CD4-positive, alpha-beta memory T cell (primary cell): ENCODE data around the gene LPAR4. TPM values are rescaled to one million over a fixed set of nuclear protein-coding genes. Genes with fewer than 3 reads are reported as not detected.

Experiments used
- CTCF ChIA-PET: fragments of 350-600 bp; sonication (Branson Sonifier 250); formaldehyde crosslinking; loops from one replicate; lab custom pipeline; 2021; ENCODE audit warnings: inconsistent platforms; ENCODE audit not compliant: partially characterized antibody; lab: Charles Lee
- POLR2A ChIA-PET: fragments of 350-600 bp; sonication (Branson Sonifier 250); formaldehyde crosslinking; loops from one replicate; lab custom pipeline; 2021; ENCODE audit not compliant: partially characterized antibody; lab: Charles Lee
- DNase-seq, 5 donors: peaks; one replicate each; pipeline versions ENCODE4 v3.0.0 to v3.0.0-alpha.2; 2020 to 2022; ENCODE audit warnings: mixed read lengths in 1 of 5
- H3K27ac ChIP-seq: one replicate; pipeline ENCODE4 v1.7.0; 2013; ENCODE audit warnings: low read depth, low read length
- H3K27me3 ChIP-seq: 2 replicates; pipeline ENCODE4 v1.7.0; 2013; ENCODE audit warnings: mild to moderate bottlenecking, low read length, moderate library complexity; ENCODE audit not compliant: insufficient read depth
- H3K36me3 ChIP-seq: 2 replicates; pipeline ENCODE4 v1.7.0; 2013; ENCODE audit warnings: mild to moderate bottlenecking, low read length, moderate library complexity; ENCODE audit not compliant: insufficient read depth
- H3K4me1 ChIP-seq: 2 replicates; pipeline ENCODE4 v1.7.0; 2013; ENCODE audit warnings: mild to moderate bottlenecking, low read length, moderate library complexity; ENCODE audit not compliant: insufficient read depth
- H3K4me3 ChIP-seq, 2 donors: one replicate each; pipeline ENCODE4 v1.7.0; 2013; ENCODE audit warnings: low read length in 2 of 2, mild to moderate bottlenecking in 1 of 2
- H3K9me3 ChIP-seq, 2 donors: one replicate each; pipeline ENCODE4 v1.7.0; 2013; ENCODE audit warnings: low read length in 2 of 2, control low read depth in 1 of 2; ENCODE audit not compliant: control insufficient read depth in 1 of 2
- H3K27ac Mint-ChIP-seq, 7 donors: one replicate each; pipeline ENCODE4 v1.8.0; 2020 to 2021; ENCODE audit warnings: mixed read lengths in 7 of 7, mild to moderate bottlenecking in 6 of 7, inconsistent platforms in 3 of 7, moderate library complexity in 3 of 7
- H3K27me3 Mint-ChIP-seq, 2 donors: one replicate each; pipeline ENCODE4 v1.8.0; 2020 to 2021; ENCODE audit warnings: mixed read lengths in 2 of 2
- H3K36me3 Mint-ChIP-seq, 2 donors: one replicate each; pipeline ENCODE4 v1.8.0; 2020 to 2021; ENCODE audit warnings: mixed read lengths in 2 of 2, inconsistent platforms in 1 of 2, mild to moderate bottlenecking in 1 of 2
- H3K4me1 Mint-ChIP-seq, 4 donors: one replicate each; pipeline ENCODE4 v1.8.0; 2020 to 2021; ENCODE audit warnings: mixed read lengths in 4 of 4, mild to moderate bottlenecking in 1 of 4
- H3K4me3 Mint-ChIP-seq, 8 donors: one replicate each; pipeline ENCODE4 v1.8.0; 2020 to 2021; ENCODE audit warnings: mixed read lengths in 8 of 8, mild to moderate bottlenecking in 7 of 8, moderate library complexity in 6 of 8, inconsistent platforms in 3 of 8
- H3K9me3 Mint-ChIP-seq, 8 donors: one replicate each; pipeline ENCODE4 v1.8.0; 2020 to 2021; ENCODE audit warnings: mixed read lengths in 8 of 8, mild to moderate bottlenecking in 5 of 8, inconsistent platforms in 3 of 8, moderate library complexity in 1 of 8
- intact Hi-C: fragments of 100-400 bp; cut with micrococcal nuclease; formaldehyde crosslinking; loops from one replicate; pipeline ENCODE4 v1.15.1; 2023
- polyA plus RNA-seq, 2 donors: library from polyadenylated mRNA; unstranded; fragments of 300-500 nt; fragmentation: Illumina TruSeq; gene quantifications; one replicate each; pipeline ENCODE4 v1.2.3, GENCODE V29; 2021
- total RNA-seq, 2 experiments: library from RNA; stranded (reverse); gene quantifications; one replicate each; pipeline ENCODE4 v1.2.3, GENCODE V29; 2021

The LPAR4 gene
- total and polyA plus RNA-seq, 4 experiments from 2014 or later = not detected

DNA sequence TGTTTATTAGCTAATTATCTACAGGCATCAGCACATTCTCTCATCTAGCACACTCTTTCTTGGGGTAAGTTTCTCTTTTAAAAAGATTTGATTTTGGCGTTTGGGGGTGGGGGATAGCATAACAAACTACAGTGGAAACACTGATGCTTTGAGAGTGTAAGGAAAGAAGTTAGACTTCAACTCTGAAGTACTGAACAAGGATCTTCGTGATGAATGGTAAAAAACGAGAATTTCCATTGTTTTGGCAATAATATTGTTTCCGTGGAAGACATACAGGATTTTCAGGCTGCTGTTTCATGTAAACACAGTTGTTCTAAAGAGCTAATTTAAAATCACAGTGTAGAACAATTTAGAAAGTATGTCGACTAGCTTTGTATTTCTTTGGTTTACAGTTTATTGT, 451 bp downstream of the LPAR4 start:
- H3K9me3 ChIP-seq = no peaks in the 10 kb centered on the region
- no peaks in the 10 kb centered on the region for H3K4me1 ChIP-seq
- no peaks in the 10 kb centered on the region for H3K9me3 Mint-ChIP-seq
- H3K27ac ChIP-seq = no peak overlapping the region
- H3K36me3 Mint-ChIP-seq = no peaks in the 10 kb centered on the region
- no peaks in the 10 kb centered on the region for H3K4me1 Mint-ChIP-seq
- POLR2A ChIA-PET = no interaction called here
- H3K27ac Mint-ChIP-seq = no peak overlapping the region
- CTCF ChIA-PET = no interaction called here
- no peak overlapping the region for H3K4me3 ChIP-seq
- H3K27me3 ChIP-seq = no peaks in the 10 kb centered on the region
- no peak for DNase-seq
- H3K36me3 ChIP-seq = no peaks in the 10 kb centered on the region
- intact Hi-C loops = no loop called here
- H3K27me3 Mint-ChIP-seq = no peaks in the 10 kb centered on the region
- H3K4me3 Mint-ChIP-seq = no peak overlapping the region

- Mint-ChIP-seq H3K4me1 (no peaks in the 10 kb centered on the region), H3K27me3 (no peaks in the 10 kb centered on the region), H3K27ac (no peak overlapping the region), H3K9me3 (no peaks in the 10 kb centered on the region), H3K4me3 (no peak overlapping the region), H3K36me3 (no peaks in the 10 kb centered on the region)
- POLR2A ChIA-PET = no interaction called here
- H3K36me3 ChIP-seq = no peaks in the 10 kb centered on the region
- no peak overlapping the region for H3K4me3 ChIP-seq
- intact Hi-C loops = no loop called here
- CTCF ChIA-PET = no interaction called here
- H3K9me3 ChIP-seq = no peaks in the 10 kb centered on the region
- DNase-seq = no peak
- no peaks in the 10 kb centered on the region for H3K27me3 ChIP-seq
- no peaks in the 10 kb centered on the region for H3K4me1 ChIP-seq
- no peak overlapping the region for H3K27ac ChIP-seq
Measured at GRCh38 chrX:78748846-78749245, 1.3 kb downstream of the LPAR4 start.

DNA sequence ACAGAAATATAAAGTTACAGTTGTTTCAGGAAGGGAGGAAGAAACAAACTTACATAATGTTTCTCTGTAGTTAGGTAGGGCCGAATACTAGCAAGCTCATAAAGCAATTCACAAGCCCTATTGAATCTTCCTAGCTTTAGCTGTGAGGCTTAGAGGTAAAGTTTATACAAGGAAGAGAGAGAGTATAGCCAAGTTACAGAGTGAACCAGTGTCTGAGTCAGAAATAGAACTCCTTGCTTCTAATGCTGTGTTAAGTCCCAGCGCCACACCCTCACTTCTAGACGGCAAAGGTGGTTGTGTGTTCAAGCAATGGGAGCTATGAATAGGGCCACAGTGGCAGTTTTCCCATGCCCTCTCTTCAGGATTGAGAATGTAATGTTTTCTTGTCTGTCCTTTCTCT, 6.1 kb downstream of the LPAR4 start:
- Histone ChIP-seq H3K27ac (no peak overlapping the region), H3K27me3 (no peaks in the 10 kb centered on the region), H3K9me3 (no peaks in the 10 kb centered on the region), H3K4me3 (no peak overlapping the region), H3K4me1 (no peaks in the 10 kb centered on the region), H3K36me3 (no peaks in the 10 kb centered on the region)
- no peaks in the 10 kb centered on the region for H3K4me1 Mint-ChIP-seq
- intact Hi-C loops = no loop called here
- ChIA-PET CTCF (no interaction called here), POLR2A (no interaction called here)
- DNase-seq = no peak
- H3K36me3 Mint-ChIP-seq = no peaks in the 10 kb centered on the region
- H3K4me3 Mint-ChIP-seq = no peak overlapping the region
- no peak overlapping the region for H3K27ac Mint-ChIP-seq
- H3K9me3 Mint-ChIP-seq = no peaks in the 10 kb centered on the region
- no peaks in the 10 kb centered on the region for H3K27me3 Mint-ChIP-seq

DNA sequence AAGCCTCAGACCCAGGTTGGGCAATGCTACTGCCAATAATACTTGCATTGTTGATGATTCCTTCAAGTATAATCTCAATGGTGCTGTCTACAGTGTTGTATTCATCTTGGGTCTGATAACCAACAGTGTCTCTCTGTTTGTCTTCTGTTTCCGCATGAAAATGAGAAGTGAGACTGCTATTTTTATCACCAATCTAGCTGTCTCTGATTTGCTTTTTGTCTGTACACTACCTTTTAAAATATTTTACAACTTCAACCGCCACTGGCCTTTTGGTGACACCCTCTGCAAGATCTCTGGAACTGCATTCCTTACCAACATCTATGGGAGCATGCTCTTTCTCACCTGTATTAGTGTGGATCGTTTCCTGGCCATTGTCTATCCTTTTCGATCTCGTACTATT, 7.4 kb downstream of the LPAR4 start:
- intact Hi-C loops = no loop called here
- POLR2A ChIA-PET = no interaction called here

DNA sequence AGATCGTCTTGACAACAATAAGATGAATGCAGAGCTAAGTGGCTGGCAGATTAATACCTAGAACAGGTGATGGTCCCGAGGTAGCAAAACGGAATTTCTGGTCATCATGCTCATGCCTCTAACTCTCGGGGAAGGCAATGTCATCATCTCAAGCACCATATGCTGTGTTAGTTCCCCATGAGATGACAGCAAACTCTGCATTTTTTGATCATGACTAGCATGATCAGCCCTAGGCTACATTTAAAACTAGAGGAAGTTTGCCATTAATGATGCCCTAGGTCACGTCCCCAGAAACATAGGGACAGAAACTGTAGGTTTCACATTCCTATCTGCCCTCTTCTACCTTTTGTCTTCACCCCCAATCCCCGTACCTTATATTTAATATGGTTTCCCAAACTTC, 11.6 kb downstream of the LPAR4 start:
- Mint-ChIP-seq H3K36me3 (no peaks in the 10 kb centered on the region), H3K4me3 (no peak overlapping the region), H3K9me3 (peaks cover 0 to 7% (median 0%) of the 10 kb centered on the region in 8 donors), H3K4me1 (peaks cover 0 to 6% (median under 1%) of the 10 kb centered on the region in 4 donors), H3K27me3 (no peaks in the 10 kb centered on the region), H3K27ac (no peak overlapping the region)
- no peak for DNase-seq
- H3K27ac ChIP-seq = no peak overlapping the region
- intact Hi-C loops = no loop called here
- no peaks in the 10 kb centered on the region for H3K9me3 ChIP-seq
- no peak overlapping the region for H3K4me3 ChIP-seq
- H3K4me1 ChIP-seq = no peaks in the 10 kb centered on the region
- ChIA-PET CTCF (no interaction called here), POLR2A (no interaction called here)
- H3K27me3 ChIP-seq = no peaks in the 10 kb centered on the region
- no peaks in the 10 kb centered on the region for H3K36me3 ChIP-seq

More for the DNA sequence above, 7.4 kb downstream of the LPAR4 start:
- Histone ChIP-seq H3K27me3 (no peaks in the 10 kb centered on the region), H3K4me3 (no peak overlapping the region), H3K9me3 (no peaks in the 10 kb centered on the region), H3K27ac (no peak overlapping the region), H3K36me3 (no peaks in the 10 kb centered on the region), H3K4me1 (no peaks in the 10 kb centered on the region)
- Mint-ChIP-seq H3K4me3 (no peak overlapping the region), H3K27ac (no peak overlapping the region), H3K27me3 (no peaks in the 10 kb centered on the region), H3K36me3 (no peaks in the 10 kb centered on the region), H3K9me3 (no peaks in the 10 kb centered on the region), H3K4me1 (no peaks in the 10 kb centered on the region)
- DNase-seq = no peak
- CTCF ChIA-PET = no interaction called here

- H3K27ac Mint-ChIP-seq = no peak overlapping the region
Measured at GRCh38 chrX:78769101-78769755, 21.7 kb downstream of the LPAR4 start.

GRCh38 chrX:78769946-78770345, 22.4 kb downstream of the LPAR4 start:
- Histone ChIP-seq H3K36me3 (no peaks in the 10 kb centered on the region), H3K27ac (no peak overlapping the region), H3K9me3 (no peaks in the 10 kb centered on the region), H3K4me3 (no peak overlapping the region), H3K4me1 (no peaks in the 10 kb centered on the region), H3K27me3 (no peaks in the 10 kb centered on the region)
- Mint-ChIP-seq H3K9me3 (no peaks in the 10 kb centered on the region), H3K36me3 (no peaks in the 10 kb centered on the region), H3K4me1 (no peaks in the 10 kb centered on the region), H3K4me3 (no peak overlapping the region), H3K27ac (no peak overlapping the region), H3K27me3 (no peaks in the 10 kb centered on the region)
- DNase-seq = no peak
- CTCF ChIA-PET = no interaction called here
- intact Hi-C loops = no loop called here
- POLR2A ChIA-PET = no interaction called here

More at GRCh38 chrX:78769101-78769755, 21.7 kb downstream of the LPAR4 start:
- DNase-seq = no peak
- no peaks in the 10 kb centered on the region for H3K36me3 ChIP-seq
- no peak overlapping the region for H3K27ac ChIP-seq
- Mint-ChIP-seq H3K4me1 (no peaks in the 10 kb centered on the region), H3K36me3 (no peaks in the 10 kb centered on the region), H3K9me3 (no peaks in the 10 kb centered on the region), H3K4me3 (no peak overlapping the region), H3K27me3 (no peaks in the 10 kb centered on the region)
- H3K9me3 ChIP-seq = no peaks in the 10 kb centered on the region
- ChIA-PET POLR2A (no interaction called here), CTCF (no interaction called here)
- H3K4me3 ChIP-seq = no peak overlapping the region
- intact Hi-C loops = no loop called here
- no peaks in the 10 kb centered on the region for H3K4me1 ChIP-seq
- H3K27me3 ChIP-seq = no peaks in the 10 kb centered on the region

DNA sequence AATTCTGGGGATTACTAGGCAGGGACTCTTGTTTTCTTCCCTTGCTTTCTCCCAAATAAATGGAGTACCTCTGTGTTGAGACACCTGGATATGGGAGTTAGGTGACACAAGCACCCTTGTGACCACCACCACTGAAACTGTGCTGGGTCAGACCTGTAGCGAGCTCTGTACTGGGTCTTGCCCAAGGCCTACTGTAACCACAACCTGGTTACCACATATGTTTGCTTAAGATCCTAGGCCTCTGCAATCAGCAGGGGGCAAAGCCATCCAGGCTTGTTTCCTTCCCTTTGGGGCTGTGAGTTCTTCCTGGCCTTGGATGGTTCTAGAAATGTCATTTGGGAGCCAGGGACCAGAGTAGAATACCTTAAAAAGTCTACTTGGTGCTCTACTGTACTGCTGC, 49.4 kb downstream of the LPAR4 start:
- Histone ChIP-seq H3K36me3 (no peaks in the 10 kb centered on the region), H3K27ac (no peak overlapping the region), H3K4me1 (no peaks in the 10 kb centered on the region), H3K4me3 (no peak overlapping the region), H3K9me3 (no peaks in the 10 kb centered on the region), H3K27me3 (no peaks in the 10 kb centered on the region)
- intact Hi-C loops = no loop called here
- Mint-ChIP-seq H3K27ac (no peak overlapping the region), H3K36me3 (peaks cover 0 to 4% of the 10 kb centered on the region in 2 donors), H3K9me3 (peaks cover 0 to 8% (median 5%) of the 10 kb centered on the region in 8 donors), H3K27me3 (no peaks in the 10 kb centered on the region), H3K4me1 (no peaks in the 10 kb centered on the region), H3K4me3 (no peak overlapping the region)
- CTCF ChIA-PET = no interaction called here
- no peak for DNase-seq
- POLR2A ChIA-PET = no interaction called here
